ENCODE measurements around the gene TRIM62.

DNA sequence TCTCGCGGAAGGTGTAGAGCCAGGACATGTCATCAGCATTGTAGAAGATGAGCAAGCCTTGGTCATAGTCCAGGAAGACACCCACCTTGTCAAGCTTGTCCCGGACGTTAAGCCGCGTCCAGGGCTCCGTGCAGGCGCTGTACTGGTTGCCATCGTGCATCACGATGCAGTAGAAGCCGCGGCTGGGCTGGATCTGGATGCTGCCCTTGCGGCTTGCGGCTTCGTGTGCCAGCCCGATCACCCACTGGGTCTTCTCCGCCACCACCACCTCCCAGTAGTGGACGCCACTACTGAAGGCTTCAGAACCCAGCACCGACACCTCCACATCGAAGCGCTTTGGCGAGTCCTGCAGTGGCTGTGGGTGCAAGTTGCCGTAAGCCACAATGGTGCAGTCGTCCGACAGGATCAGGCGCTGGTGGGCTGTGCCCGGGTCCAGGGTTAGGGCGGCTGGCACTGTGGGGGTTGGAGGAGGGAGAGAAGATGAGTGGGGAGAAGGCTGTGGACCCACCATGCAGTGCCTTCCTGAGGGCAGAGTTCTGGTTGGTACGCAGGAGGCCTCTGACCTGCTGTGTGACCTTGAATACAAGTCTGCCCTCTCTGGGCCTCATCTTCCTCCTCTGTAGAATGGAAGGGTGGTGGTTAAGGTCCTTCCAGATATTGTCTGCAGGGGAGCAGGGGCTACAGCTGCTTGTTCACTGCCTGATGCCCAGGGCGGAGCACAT lies 34.4 kb downstream of the TRIM62 start:
- TF ChIP-seq, protein P1, sequence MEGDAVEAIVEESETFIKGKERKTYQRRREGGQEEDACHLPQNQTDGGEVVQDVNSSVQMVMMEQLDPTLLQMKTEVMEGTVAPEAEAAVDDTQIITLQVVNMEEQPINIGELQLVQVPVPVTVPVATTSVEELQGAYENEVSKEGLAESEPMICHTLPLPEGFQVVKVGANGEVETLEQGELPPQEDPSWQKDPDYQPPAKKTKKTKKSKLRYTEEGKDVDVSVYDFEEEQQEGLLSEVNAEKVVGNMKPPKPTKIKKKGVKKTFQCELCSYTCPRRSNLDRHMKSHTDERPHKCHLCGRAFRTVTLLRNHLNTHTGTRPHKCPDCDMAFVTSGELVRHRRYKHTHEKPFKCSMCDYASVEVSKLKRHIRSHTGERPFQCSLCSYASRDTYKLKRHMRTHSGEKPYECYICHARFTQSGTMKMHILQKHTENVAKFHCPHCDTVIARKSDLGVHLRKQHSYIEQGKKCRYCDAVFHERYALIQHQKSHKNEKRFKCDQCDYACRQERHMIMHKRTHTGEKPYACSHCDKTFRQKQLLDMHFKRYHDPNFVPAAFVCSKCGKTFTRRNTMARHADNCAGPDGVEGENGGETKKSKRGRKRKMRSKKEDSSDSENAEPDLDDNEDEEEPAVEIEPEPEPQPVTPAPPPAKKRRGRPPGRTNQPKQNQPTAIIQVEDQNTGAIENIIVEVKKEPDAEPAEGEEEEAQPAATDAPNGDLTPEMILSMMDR (optimal IDR thresholded peaks at IDR 0.05 in 1 of 3, IDR thresholded peaks at IDR 0.05 in 1 of 3, conservative IDR thresholded peaks at IDR 0.05 in 1 of 3; ENCODE audit: extremely low read depth in 1 of 3, insufficient read depth in 2 of 3, low read length in 3 of 3), result no peak
- TF ChIP-seq EZH2 (IDR thresholded peaks at IDR 0.05; ENCODE audit: low read length), result no peak
